IPS-NIHi7 (cell line): ENCODE results near the gene RTP5.
A peak's percentile ranks its signal among the peaks of the same experiment; 100 is the strongest.

Experiments used
- DNase-seq: peaks from one replicate; pipeline ENCODE4 v3.0.0; 2012; ENCODE audit warnings: mixed read lengths; ENCODE audit errors: extremely low spot score

The RTP5 gene

GRCh38 chr2:241843321-241844065 is 26.0 kb upstream of the RTP5 start:
- DNase-seq = peak; percentile 11

GRCh38 chr2:241844066-241844728 is 25.3 kb upstream of the RTP5 start:
- peak; percentile 81 for DNase-seq

- DNase-seq = peak; percentile 11
Measured at GRCh38 chr2:241844831-241845578, 24.5 kb upstream of the RTP5 start.

- DNase-seq = no peak
Measured at GRCh38 chr2:241846406-241846805, 23.1 kb upstream of the RTP5 start.

- DNase-seq = no peak
Measured at GRCh38 chr2:241848761-241849615, 20.5 kb upstream of the RTP5 start.

GRCh38 chr2:241849616-241850543 is 19.6 kb upstream of the RTP5 start:
- peak; percentile 17 for DNase-seq

GRCh38 chr2:241850544-241851324 is 18.8 kb upstream of the RTP5 start:
- peak; percentile 11 for DNase-seq

GRCh38 chr2:241851325-241852115 is 18.0 kb upstream of the RTP5 start:
- DNase-seq = no peak

GRCh38 chr2:241852116-241852980 is 17.2 kb upstream of the RTP5 start:
- DNase-seq = no peak

- DNase-seq = no peak
Measured at GRCh38 chr2:241852981-241853631, 16.4 kb upstream of the RTP5 start.

- DNase-seq = no peak
Measured at GRCh38 chr2:241853651-241854341, 15.7 kb upstream of the RTP5 start.

GRCh38 chr2:241854342-241855244 is 14.9 kb upstream of the RTP5 start:
- DNase-seq = no peak

GRCh38 chr2:241855245-241855887 is 14.2 kb upstream of the RTP5 start:
- no peak for DNase-seq

GRCh38 chr2:241855888-241856422 is 13.6 kb upstream of the RTP5 start:
- DNase-seq = no peak

GRCh38 chr2:241857041-241857541 is 12.4 kb upstream of the RTP5 start:
- no peak for DNase-seq
